Measurements from ENCODE around the gene HLA-DRA.
"Not testable (repeated sequence)": the region's sequence is repeated elsewhere in the genome, so short reads cannot be mapped to it uniquely, and the experiment has no call there.

The HLA-DRA gene

DNA sequence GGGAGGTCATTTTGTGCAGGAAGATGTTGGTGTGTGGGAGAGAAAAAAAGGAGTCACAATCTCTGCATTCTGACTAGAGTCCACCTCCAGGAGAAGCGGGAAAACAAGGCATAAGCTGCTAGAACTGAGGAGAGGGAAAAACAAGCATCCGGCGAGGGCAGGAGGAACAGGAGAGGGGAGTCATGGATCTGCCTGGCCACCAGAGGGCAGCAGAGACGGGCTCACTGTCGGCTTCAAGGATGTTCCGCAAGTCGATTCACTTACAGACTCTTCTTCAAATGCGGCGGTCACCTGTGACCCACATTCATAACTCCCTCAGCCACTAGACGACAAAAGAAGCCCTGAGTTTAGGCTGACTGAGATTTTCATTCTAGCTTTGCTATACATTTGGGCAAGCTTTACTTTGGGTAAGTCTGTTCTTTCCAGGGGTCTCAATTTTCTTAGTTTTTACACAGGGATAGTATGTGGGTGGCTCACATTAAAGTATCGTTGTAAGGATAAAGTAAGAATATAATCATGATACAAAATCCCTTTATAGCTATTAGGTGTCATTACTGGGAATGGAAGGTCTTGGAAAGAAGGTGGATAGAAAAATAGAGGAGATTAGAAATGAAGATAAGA, 26.1 kb upstream of the HLA-DRA start:
- Mint-ChIP-seq H3K27me3 (peaks cover 68% of the 10 kb centered on the region), H3K27ac (ENCODE audit: low read depth) (no peak overlapping the region)

GRCh38 chr6:32415521-32416019, 24.1 kb upstream of the HLA-DRA start:
- ATAC-seq (replicated peaks; ENCODE audit: extremely low read depth, poor library complexity, severe bottlenecking): peak; percentile 31
- no peak overlapping the region for H3K27ac Mint-ChIP-seq (ENCODE audit: low read depth)
- H3K4me3 Mint-ChIP-seq: no peak overlapping the region
- H3K27me3 Mint-ChIP-seq: peaks cover 77% of the 10 kb centered on the region
- H3K4me1 Mint-ChIP-seq: peaks cover 12% of the 10 kb centered on the region
- DNase-seq (ENCODE audit: low spot score in 2 of 2): peak; percentile 64 to 70
- peaks cover 1% of the 10 kb centered on the region for H3K36me3 Mint-ChIP-seq (ENCODE audit: insufficient read depth)
- no peaks in the 10 kb centered on the region for H3K9me3 Mint-ChIP-seq

More for the DNA sequence above, 26.1 kb upstream of the HLA-DRA start:
- Mint-ChIP-seq H3K9me3 (no peaks in the 10 kb centered on the region), H3K36me3 (ENCODE audit: insufficient read depth) (peaks cover 1% of the 10 kb centered on the region), H3K4me3 (no peak overlapping the region), H3K4me1 (peaks cover 12% of the 10 kb centered on the region)
- DNase-seq (ENCODE audit: low spot score in 2 of 2) (peak; percentile 74 to 84), ATAC-seq (replicated peaks; ENCODE audit: extremely low read depth, poor library complexity, severe bottlenecking) (peak; percentile 94)

DNA sequence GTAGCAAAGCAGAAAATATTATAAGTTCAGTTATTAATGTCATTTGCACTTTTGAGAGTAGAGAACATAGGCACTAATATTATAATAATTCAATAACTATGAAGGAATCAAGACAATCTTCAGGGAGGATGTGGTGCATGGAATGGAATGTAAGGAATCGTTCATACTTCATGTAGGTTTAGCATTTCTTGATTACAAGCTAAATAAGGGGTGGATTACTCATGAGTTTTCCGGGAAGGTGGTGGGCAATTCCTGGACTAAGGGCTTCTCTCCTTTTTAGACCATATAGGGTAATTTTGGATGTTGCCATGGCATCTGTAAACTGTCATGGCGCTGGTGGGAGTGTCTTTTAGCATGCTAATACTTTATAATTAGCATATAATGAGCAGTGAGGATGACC, 23.7 kb upstream of the HLA-DRA start:
- H3K4me1 Mint-ChIP-seq: peaks cover 12% of the 10 kb centered on the region
- no peak overlapping the region for H3K27ac Mint-ChIP-seq (ENCODE audit: low read depth)
- DNase-seq (ENCODE audit: low spot score in 2 of 2) (no peak), ATAC-seq (replicated peaks; ENCODE audit: extremely low read depth, poor library complexity, severe bottlenecking) (no peak)
- no peaks in the 10 kb centered on the region for H3K9me3 Mint-ChIP-seq
- peaks cover 75% of the 10 kb centered on the region for H3K27me3 Mint-ChIP-seq
- no peak overlapping the region for H3K4me3 Mint-ChIP-seq
- peaks cover 1% of the 10 kb centered on the region for H3K36me3 Mint-ChIP-seq (ENCODE audit: insufficient read depth)

- no peaks in the 10 kb centered on the region for H3K9me3 Mint-ChIP-seq
- peaks cover 2% of the 10 kb centered on the region for H3K36me3 Mint-ChIP-seq (ENCODE audit: insufficient read depth)
- DNase-seq (ENCODE audit: low spot score in 2 of 2) (no peak), ATAC-seq (replicated peaks; ENCODE audit: extremely low read depth, poor library complexity, severe bottlenecking) (no peak)
- H3K4me1 Mint-ChIP-seq: no peaks in the 10 kb centered on the region
- no peak overlapping the region for H3K4me3 Mint-ChIP-seq
- no peak overlapping the region for H3K27ac Mint-ChIP-seq (ENCODE audit: low read depth)
- peaks cover 20% of the 10 kb centered on the region for H3K27me3 Mint-ChIP-seq
Observed at GRCh38 chr6:32424589-32425300, 14.9 kb upstream of the HLA-DRA start.

DNA sequence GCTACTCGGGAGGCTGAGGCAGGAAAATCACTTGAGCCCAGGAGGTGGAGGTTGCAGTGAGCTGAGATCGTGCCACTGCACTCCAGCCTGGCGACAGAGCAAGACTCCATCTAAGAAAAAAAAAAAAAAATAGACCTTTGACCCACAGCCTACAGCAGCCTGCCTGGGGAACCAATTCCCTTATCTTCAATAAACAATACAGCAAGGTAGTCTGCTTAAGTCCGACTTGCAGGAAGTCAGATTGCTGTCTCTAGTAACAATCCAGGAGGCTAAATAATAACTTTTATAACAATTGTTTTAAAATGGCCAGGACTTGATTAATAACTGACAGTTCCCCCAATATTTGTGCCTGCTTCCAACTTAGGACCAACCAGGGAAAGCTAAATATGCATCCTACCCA, 13.3 kb upstream of the HLA-DRA start:
- peaks cover 2% of the 10 kb centered on the region for H3K36me3 Mint-ChIP-seq (ENCODE audit: insufficient read depth)
- ATAC-seq (replicated peaks; ENCODE audit: extremely low read depth, poor library complexity, severe bottlenecking) (no peak), DNase-seq (ENCODE audit: low spot score in 2 of 2) (no peak)
- H3K4me1 Mint-ChIP-seq: no peaks in the 10 kb centered on the region
- no peak overlapping the region for H3K27ac Mint-ChIP-seq (ENCODE audit: low read depth)
- no peak overlapping the region for H3K4me3 Mint-ChIP-seq
- H3K27me3 Mint-ChIP-seq: peaks cover 13% of the 10 kb centered on the region
- no peaks in the 10 kb centered on the region for H3K9me3 Mint-ChIP-seq

GRCh38 chr6:32427218-32427617, 12.5 kb upstream of the HLA-DRA start:
- Mint-ChIP-seq H3K27ac (ENCODE audit: low read depth) (no peak overlapping the region), H3K4me3 (no peak overlapping the region), H3K36me3 (ENCODE audit: insufficient read depth) (peaks cover 2% of the 10 kb centered on the region), H3K27me3 (peaks cover 9% of the 10 kb centered on the region), H3K9me3 (no peaks in the 10 kb centered on the region), H3K4me1 (no peaks in the 10 kb centered on the region)
- ATAC-seq (replicated peaks; ENCODE audit: extremely low read depth, poor library complexity, severe bottlenecking): no peak
- no peak for DNase-seq (ENCODE audit: low spot score in 2 of 2)

DNA sequence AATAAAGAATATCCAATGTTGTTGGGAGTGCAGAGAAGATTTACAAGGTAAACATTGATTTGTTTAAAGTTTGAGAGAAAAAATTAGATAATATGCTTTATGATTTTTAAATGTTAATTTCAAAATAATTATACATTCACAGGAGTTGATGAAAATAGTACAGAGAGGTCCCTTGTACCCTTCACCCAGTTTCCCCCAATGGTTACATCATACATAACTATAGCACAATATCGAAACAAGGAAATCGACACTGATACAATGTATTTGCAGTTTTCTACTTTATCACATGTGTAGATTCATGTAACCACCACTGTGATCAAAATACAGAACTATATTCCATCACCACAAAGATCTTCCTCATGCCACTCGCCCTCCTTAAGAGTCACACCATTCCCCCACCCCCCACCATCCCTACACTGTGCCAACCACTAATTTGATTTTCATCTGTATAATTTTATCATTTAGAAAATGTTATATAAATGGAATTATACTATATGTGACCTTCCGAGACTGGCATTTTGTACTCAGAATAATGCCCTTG, 11.7 kb upstream of the HLA-DRA start:
- H3K27me3 Mint-ChIP-seq: peaks cover under 1% of the 10 kb centered on the region
- H3K9me3 Mint-ChIP-seq: no peaks in the 10 kb centered on the region
- ATAC-seq (replicated peaks; ENCODE audit: extremely low read depth, poor library complexity, severe bottlenecking): no peak
- no peaks in the 10 kb centered on the region for H3K4me1 Mint-ChIP-seq
- no peak for DNase-seq (ENCODE audit: low spot score in 2 of 2)
- no peak overlapping the region for H3K4me3 Mint-ChIP-seq
- peaks cover 2% of the 10 kb centered on the region for H3K36me3 Mint-ChIP-seq (ENCODE audit: insufficient read depth)
- no peak overlapping the region for H3K27ac Mint-ChIP-seq (ENCODE audit: low read depth)

DNA sequence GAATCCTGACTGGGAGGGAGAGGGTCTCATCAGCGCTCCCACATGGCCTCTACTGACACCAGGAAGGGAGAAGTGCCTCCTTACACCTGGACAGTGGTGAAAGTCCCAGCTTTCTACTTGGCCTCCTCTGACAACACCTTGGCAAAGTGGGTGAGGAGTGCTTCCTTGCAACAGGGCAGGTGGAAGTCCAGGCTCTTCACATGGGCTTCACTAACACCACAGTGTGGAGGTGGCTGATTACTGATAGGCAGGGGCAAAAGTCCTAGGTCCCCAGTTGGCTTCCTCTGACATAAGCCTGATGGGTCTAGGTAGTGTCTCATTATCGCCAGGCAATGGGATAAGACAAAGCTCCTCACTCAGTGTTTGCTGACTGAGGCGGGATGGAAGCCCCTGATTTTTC, 9.5 kb upstream of the HLA-DRA start:
- no peaks in the 10 kb centered on the region for H3K27me3 Mint-ChIP-seq
- ATAC-seq (replicated peaks; ENCODE audit: extremely low read depth, poor library complexity, severe bottlenecking) (no peak), DNase-seq (ENCODE audit: low spot score in 2 of 2) (no peak)
- H3K4me3 Mint-ChIP-seq: no peak overlapping the region
- H3K36me3 Mint-ChIP-seq (ENCODE audit: insufficient read depth): peaks cover 2% of the 10 kb centered on the region
- H3K4me1 Mint-ChIP-seq: no peaks in the 10 kb centered on the region
- H3K9me3 Mint-ChIP-seq: no peaks in the 10 kb centered on the region
- no peak overlapping the region for H3K27ac Mint-ChIP-seq (ENCODE audit: low read depth)

DNA sequence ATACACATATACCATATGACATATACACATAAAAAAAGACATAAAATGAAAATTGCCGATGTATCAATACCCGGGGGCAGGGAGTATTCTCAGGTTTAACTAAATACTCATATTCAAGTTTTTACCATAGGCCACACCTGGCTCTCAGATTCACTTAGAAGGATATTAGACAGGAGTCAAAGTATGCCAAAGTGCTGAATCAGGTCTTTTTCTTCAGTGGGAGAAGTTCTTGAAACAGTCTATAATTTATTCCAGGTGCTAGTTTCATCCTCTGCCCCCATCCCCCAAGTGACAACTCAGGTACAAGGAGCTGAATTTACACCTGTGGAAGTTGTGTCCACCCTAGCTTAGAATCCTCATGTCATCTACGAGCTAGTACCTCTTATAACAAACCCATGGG, 8.5 kb upstream of the HLA-DRA start:
- Mint-ChIP-seq H3K27ac (ENCODE audit: low read depth) (no peak overlapping the region), H3K4me1 (no peaks in the 10 kb centered on the region), H3K4me3 (no peak overlapping the region), H3K9me3 (no peaks in the 10 kb centered on the region), H3K27me3 (no peaks in the 10 kb centered on the region), H3K36me3 (ENCODE audit: insufficient read depth) (peaks cover 2% of the 10 kb centered on the region)
- ATAC-seq (replicated peaks; ENCODE audit: extremely low read depth, poor library complexity, severe bottlenecking) (no peak), DNase-seq (ENCODE audit: low spot score in 2 of 2) (no peak)

- Mint-ChIP-seq H3K27me3 (no peaks in the 10 kb centered on the region), H3K9me3 (no peaks in the 10 kb centered on the region), H3K4me1 (no peaks in the 10 kb centered on the region), H3K36me3 (ENCODE audit: insufficient read depth) (peaks cover 2% of the 10 kb centered on the region), H3K27ac (ENCODE audit: low read depth) (no peak overlapping the region), H3K4me3 (no peak overlapping the region)
- DNase-seq (ENCODE audit: low spot score in 2 of 2): no peak
- no peak for ATAC-seq (replicated peaks; ENCODE audit: extremely low read depth, poor library complexity, severe bottlenecking)
Observed at GRCh38 chr6:32432050-32432450, 7.6 kb upstream of the HLA-DRA start.

GRCh38 chr6:32433950-32434349, 5.7 kb upstream of the HLA-DRA start:
- not testable (repeated sequence) for H3K9me3 Mint-ChIP-seq; ATAC-seq (replicated peaks; ENCODE audit: extremely low read depth, poor library complexity, severe bottlenecking); H3K36me3 Mint-ChIP-seq (ENCODE audit: insufficient read depth); H3K27me3 Mint-ChIP-seq; H3K4me3 Mint-ChIP-seq; H3K4me1 Mint-ChIP-seq; DNase-seq (ENCODE audit: low spot score in 2 of 2); H3K27ac Mint-ChIP-seq (ENCODE audit: low read depth)

- Mint-ChIP-seq H3K27ac (ENCODE audit: low read depth) (no peak overlapping the region), H3K4me3 (no peak overlapping the region), H3K4me1 (peaks cover 18% of the 10 kb centered on the region), H3K36me3 (ENCODE audit: insufficient read depth) (peaks cover 10% of the 10 kb centered on the region), H3K9me3 (no peaks in the 10 kb centered on the region), H3K27me3 (no peaks in the 10 kb centered on the region)
- no peak for DNase-seq (ENCODE audit: low spot score in 2 of 2)
- ATAC-seq (replicated peaks; ENCODE audit: extremely low read depth, poor library complexity, severe bottlenecking): no peak
Observed at GRCh38 chr6:32436186-32436585, 3.5 kb upstream of the HLA-DRA start.

All from central memory CD8-positive, alpha-beta T cell (primary cell).